WTC11 (cell line): ENCODE results near the gene PLSCR2.

ENCODE experiments used
- CTCF ChIP-seq: fragments of 200-600 bp; IDR thresholded peaks from 2 replicates; pipeline ENCODE4 v1.8.0; 2022; ENCODE audit warnings: antibody characterized with exemption
- FOXP4 ChIP-seq: sonication (generic); formaldehyde crosslinking; IDR thresholded peaks from 2 replicates; pipeline ENCODE4 v1.8.0; 2022; ENCODE audit warnings: mild to moderate bottlenecking, missing genetic modification reagents
- MAX ChIP-seq: sonication (generic); formaldehyde crosslinking; IDR thresholded peaks from 2 replicates; pipeline ENCODE4 v1.8.0; 2022; ENCODE audit warnings: mild to moderate bottlenecking, missing genetic modification reagents
- MYBL2 ChIP-seq: sonication (generic); formaldehyde crosslinking; IDR thresholded peaks from 2 replicates; pipeline ENCODE4 v1.8.1; 2023; ENCODE audit warnings: mild to moderate bottlenecking, moderate library complexity, missing genetic modification reagents
- OVOL2 ChIP-seq: fragments of 250-450 bp; sonication (Bioruptor Pico); IDR thresholded peaks from 2 replicates; pipeline ENCODE4 v1.9.0; 2021; ENCODE audit warnings: mild to moderate bottlenecking, borderline replicate concordance
- ZNF671 ChIP-seq: fragments of 250-450 bp; sonication (Bioruptor Pico); IDR thresholded peaks from 2 replicates; pipeline ENCODE4 v1.8.0; 2021; ENCODE audit warnings: mild to moderate bottlenecking

GRCh38 chr3:146390006-146390772, 79.2 kb downstream of the PLSCR2 start:
- TF ChIP-seq CTCF, result no peak
- TF ChIP-seq FOXP4 (CRISPR knock-in tag), result no peak
- no peak for TF ChIP-seq OVOL2 (CRISPR knock-in tag)
- TF ChIP-seq MYBL2 (CRISPR knock-in tag), result no peak
- no peak for TF ChIP-seq MAX (CRISPR knock-in tag)
- TF ChIP-seq ZNF671, result no peak
